Measurements from ENCODE around the gene TAS2R39. TPM values are rescaled to one million over a fixed set of nuclear protein-coding genes. Genes with fewer than 3 reads are reported as not detected.

TAS2R39 gene
- total RNA-seq, 1 donor: not detected

DNA sequence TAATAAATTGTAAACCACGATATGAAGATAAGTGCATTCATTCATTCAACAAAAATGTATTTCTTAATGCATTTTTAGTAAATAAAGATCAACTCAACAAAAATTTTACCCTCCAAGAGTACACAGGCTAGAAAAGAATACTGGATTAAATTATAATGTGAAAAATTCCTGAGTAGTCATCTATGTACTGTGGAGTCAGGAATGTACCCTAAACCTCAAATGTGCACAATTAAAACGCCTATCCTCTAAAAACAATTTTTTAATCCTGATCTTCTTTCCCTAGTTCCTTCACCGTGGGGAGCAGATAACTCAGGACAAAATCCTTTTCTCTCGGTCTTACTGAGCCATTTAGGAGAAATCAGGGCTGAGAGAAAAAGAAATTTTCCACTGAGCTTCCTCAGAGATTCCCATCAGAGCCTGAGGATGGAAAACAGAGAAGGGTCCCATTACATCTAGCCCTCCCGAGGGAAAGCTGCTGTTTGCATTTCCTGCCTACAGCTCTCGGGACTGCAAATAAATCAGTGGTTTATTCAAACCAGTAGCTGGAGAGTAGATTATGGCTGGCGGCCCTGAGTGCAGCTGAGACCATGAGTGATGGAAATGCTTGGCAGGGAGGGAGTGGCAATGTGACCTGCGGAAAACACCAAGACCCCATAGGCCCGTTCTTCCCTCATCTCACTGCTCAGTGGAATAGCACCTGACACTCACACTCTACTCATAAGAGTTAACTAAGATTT lies 46.0 kb downstream of the TAS2R39 start:
- Histone ChIP-seq H3K27ac (ENCODE audit: low read depth, low read length) (no peak overlapping the region), H3K9me3 (ENCODE audit: low read depth, low read length) (no peaks in the 10 kb centered on the region), H4K20me1 (ENCODE audit: insufficient read depth, low read length) (no peaks in the 10 kb centered on the region), H3K27me3 (ENCODE audit: insufficient read depth, low read length) (peaks cover 6% of the 10 kb centered on the region), H3K4me2 (ENCODE audit: insufficient read depth, low read length) (peak overlapping the region; percentile 35), H3K79me2 (ENCODE audit: insufficient read depth, low read length) (no peaks in the 10 kb centered on the region), H3K4me1 (ENCODE audit: insufficient read depth, low read length) (peaks cover 4% of the 10 kb centered on the region), H2AFZ (ENCODE audit: low read length) (peak overlapping the region; percentile 20), H3K36me3 (ENCODE audit: insufficient read depth, low read length) (no peaks in the 10 kb centered on the region), H3K4me3 (ENCODE audit: insufficient read depth, low read length) (no peak overlapping the region)
- no peak for DNase-seq (ENCODE audit: insufficient read length, low spot score, missing footprints)
- TF ChIP-seq, protein P1, sequence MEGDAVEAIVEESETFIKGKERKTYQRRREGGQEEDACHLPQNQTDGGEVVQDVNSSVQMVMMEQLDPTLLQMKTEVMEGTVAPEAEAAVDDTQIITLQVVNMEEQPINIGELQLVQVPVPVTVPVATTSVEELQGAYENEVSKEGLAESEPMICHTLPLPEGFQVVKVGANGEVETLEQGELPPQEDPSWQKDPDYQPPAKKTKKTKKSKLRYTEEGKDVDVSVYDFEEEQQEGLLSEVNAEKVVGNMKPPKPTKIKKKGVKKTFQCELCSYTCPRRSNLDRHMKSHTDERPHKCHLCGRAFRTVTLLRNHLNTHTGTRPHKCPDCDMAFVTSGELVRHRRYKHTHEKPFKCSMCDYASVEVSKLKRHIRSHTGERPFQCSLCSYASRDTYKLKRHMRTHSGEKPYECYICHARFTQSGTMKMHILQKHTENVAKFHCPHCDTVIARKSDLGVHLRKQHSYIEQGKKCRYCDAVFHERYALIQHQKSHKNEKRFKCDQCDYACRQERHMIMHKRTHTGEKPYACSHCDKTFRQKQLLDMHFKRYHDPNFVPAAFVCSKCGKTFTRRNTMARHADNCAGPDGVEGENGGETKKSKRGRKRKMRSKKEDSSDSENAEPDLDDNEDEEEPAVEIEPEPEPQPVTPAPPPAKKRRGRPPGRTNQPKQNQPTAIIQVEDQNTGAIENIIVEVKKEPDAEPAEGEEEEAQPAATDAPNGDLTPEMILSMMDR (IDR thresholded peaks at IDR 0.05; ENCODE audit: extremely low read depth, low read depth, low read length): no peak

DNA sequence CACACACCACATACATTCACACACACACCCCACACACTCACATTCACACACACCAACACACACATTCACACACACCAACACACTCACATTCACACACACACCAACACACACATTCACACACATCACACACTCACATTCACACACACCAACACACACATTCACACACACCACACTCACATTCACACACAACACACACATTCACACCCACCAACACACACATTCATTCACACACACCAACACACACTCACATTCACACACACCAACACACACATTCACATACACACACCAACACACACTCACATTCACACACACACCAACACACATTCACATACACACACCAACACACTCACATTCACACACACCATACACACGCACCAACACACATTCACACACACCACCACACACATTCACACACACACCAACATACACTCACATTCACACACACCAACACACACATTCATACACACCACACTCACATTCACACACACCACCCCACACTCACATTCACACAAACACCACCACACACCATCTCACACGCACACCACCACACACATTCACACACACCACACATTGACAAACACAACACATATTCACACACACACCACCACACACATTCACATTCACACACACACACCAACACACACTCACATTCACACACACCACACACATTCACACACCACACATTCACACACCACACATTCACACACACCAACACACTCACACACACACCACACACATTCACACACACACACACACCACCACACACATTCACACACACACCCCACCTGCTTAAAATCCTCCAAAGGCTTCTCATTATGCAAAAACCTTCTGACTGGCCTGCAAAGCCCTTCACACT lies 47.6 kb downstream of the TAS2R39 start:
- no peak for DNase-seq (ENCODE audit: insufficient read length, low spot score, missing footprints)
- Histone ChIP-seq H3K36me3 (ENCODE audit: insufficient read depth, low read length) (no peaks in the 10 kb centered on the region), H2AFZ (ENCODE audit: low read length) (no peak overlapping the region), H3K27ac (ENCODE audit: low read depth, low read length) (no peak overlapping the region), H3K4me1 (ENCODE audit: insufficient read depth, low read length) (peaks cover 4% of the 10 kb centered on the region), H4K20me1 (ENCODE audit: insufficient read depth, low read length) (no peaks in the 10 kb centered on the region), H3K4me2 (ENCODE audit: insufficient read depth, low read length) (no peak overlapping the region), H3K9me3 (ENCODE audit: low read depth, low read length) (peaks cover under 1% of the 10 kb centered on the region), H3K4me3 (ENCODE audit: insufficient read depth, low read length) (no peak overlapping the region), H3K27me3 (ENCODE audit: insufficient read depth, low read length) (no peaks in the 10 kb centered on the region), H3K79me2 (ENCODE audit: insufficient read depth, low read length) (no peaks in the 10 kb centered on the region)
- TF ChIP-seq, protein P1 (IDR thresholded peaks at IDR 0.05; ENCODE audit: extremely low read depth, low read depth, low read length): no peak

Small RNA genes lying within 50 kb of the gene (small RNA-seq; reads per million reads assigned to genes)
- gene AC073342.3: not detected

Other genes with a start within 250 kb of the TAS2R39 start
- gene TRPV5, start 249.7 kb upstream of the TAS2R39 start, total RNA-seq: not detected in 2 replicates
- gene LLCFC1, start 243.9 kb upstream of the TAS2R39 start, total RNA-seq: not detected in 2 replicates
- not detected in 2 replicates for gene KEL, start 221.1 kb upstream of the TAS2R39 start, total RNA-seq
- gene OR9A2, start 156.3 kb upstream of the TAS2R39 start, total RNA-seq: not detected in 2 replicates
- gene OR6V1, start 131.1 kb upstream of the TAS2R39 start, total RNA-seq: not detected in 2 replicates
- gene PIP, start 51.3 kb upstream of the TAS2R39 start, total RNA-seq: not detected in 2 replicates
- gene TAS2R40, start 38.6 kb downstream of the TAS2R39 start, total RNA-seq: not detected in 2 replicates
- 91.3 and 99.9 TPM in 2 replicates for gene GSTK1, start 80.0 kb downstream of the TAS2R39 start, total RNA-seq
- not detected in 2 replicates for gene TMEM139, start 101.5 kb downstream of the TAS2R39 start, total RNA-seq
- gene CASP2, start 104.9 kb downstream of the TAS2R39 start, total RNA-seq: 7.6 and 10.9 TPM in 2 replicates
- gene CLCN1, start 132.7 kb downstream of the TAS2R39 start, total RNA-seq: under 0.01 TPM in 2 replicates
- gene FAM131B, start 179.3 kb downstream of the TAS2R39 start, total RNA-seq: 1.2 and 1.4 TPM in 2 replicates
- 38.9 and 47.4 TPM in 2 replicates for gene ZYX, start 197.9 kb downstream of the TAS2R39 start, total RNA-seq
- not detected in 2 replicates for gene EPHA1, start 225.4 kb downstream of the TAS2R39 start, total RNA-seq